Erythroblast (primary cell): ENCODE results near the gene NSG1.

Experiments used
- GATA1 ChIP-seq: IDR thresholded peaks from 2 replicates; pipeline ENCODE4 v1.6.1; 2011; ENCODE audit warnings: low read depth, mild to moderate bottlenecking, control low read depth, low read length, moderate library complexity
- POLR2A ChIP-seq: IDR thresholded peaks from 2 replicates; pipeline ENCODE4 v1.6.1; 2011; ENCODE audit warnings: mild to moderate bottlenecking, low read length

GRCh38 chr4:4339504-4340085 lies 47.3 kb upstream of the NSG1 start:
- TF ChIP-seq POLR2A = no peak
- TF ChIP-seq GATA1 = no peak
